Subcutaneous abdominal adipose tissue (tissue), 5 donors: ENCODE results near the gene SGCD.

ENCODE experiments used
- H3K27ac ChIP-seq: one replicate; pipeline ENCODE4 v1.7.0; 2013; ENCODE audit warnings: low read depth, mild to moderate bottlenecking, inconsistent platforms, low read length, moderate library complexity
- H3K27me3 ChIP-seq, 5 donors: one replicate each; pipeline ENCODE4 v1.7.0; 2013; ENCODE audit warnings: low read length in 5 of 5, inconsistent platforms in 1 of 5; ENCODE audit not compliant: control insufficient read depth in 5 of 5, insufficient read depth in 4 of 5
- H3K36me3 ChIP-seq, 5 donors: one replicate each; pipeline ENCODE4 v1.7.0; 2013; ENCODE audit warnings: low read length in 5 of 5; ENCODE audit not compliant: control insufficient read depth in 5 of 5, insufficient read depth in 5 of 5
- H3K4me1 ChIP-seq, 5 donors: one replicate each; pipeline ENCODE4 v1.7.0; 2013; ENCODE audit warnings: low read length in 5 of 5, mild to moderate bottlenecking in 3 of 5, moderate library complexity in 1 of 5; ENCODE audit not compliant: control insufficient read depth in 5 of 5, insufficient read depth in 5 of 5
- H3K4me3 ChIP-seq, 5 donors: one replicate each; pipeline ENCODE4 v1.7.0; 2013; ENCODE audit warnings: low read length in 5 of 5, low read depth in 1 of 5
- H3K9ac ChIP-seq, 5 donors: one replicate each; pipeline ENCODE4 v1.7.0; 2013; ENCODE audit warnings: low read length in 5 of 5, mild to moderate bottlenecking in 4 of 5, moderate library complexity in 3 of 5
- H3K9me3 ChIP-seq, 5 donors: one replicate each; pipeline ENCODE4 v1.7.0; 2013; ENCODE audit warnings: low read length in 5 of 5; ENCODE audit not compliant: control insufficient read depth in 5 of 5
- donor health status: healthy.
- donor health status: healthy.
- donor health status: healthy.
- donor health status: healthy.
- donor health status: healthy.

The SGCD gene

GRCh38 chr5:156356238-156356637 is 29.3 kb downstream of the SGCD start:
- Histone ChIP-seq H3K4me3 (no peak overlapping the region), H3K27me3 (no peaks in the 10 kb centered on the region), H3K9ac (no peak overlapping the region), H3K36me3 (peaks cover 0 to 3% (median 0%) of the 10 kb centered on the region in 5 donors), H3K9me3 (no peaks in the 10 kb centered on the region), H3K27ac (no peak overlapping the region), H3K4me1 (no peaks in the 10 kb centered on the region)

GRCh38 chr5:156359476-156359875 is 32.5 kb downstream of the SGCD start:
- Histone ChIP-seq H3K27me3 (no peaks in the 10 kb centered on the region), H3K4me3 (no peak overlapping the region), H3K36me3 (peaks cover 0 to 3% (median 0%) of the 10 kb centered on the region in 5 donors), H3K27ac (no peak overlapping the region), H3K9ac (no peak overlapping the region), H3K9me3 (no peaks in the 10 kb centered on the region), H3K4me1 (no peaks in the 10 kb centered on the region)

GRCh38 chr5:156361436-156362109 is 34.6 kb downstream of the SGCD start:
- Histone ChIP-seq H3K36me3 (peaks cover 0 to 4% (median 0%) of the 10 kb centered on the region in 5 donors), H3K9me3 (no peaks in the 10 kb centered on the region), H3K27ac (no peak overlapping the region), H3K27me3 (no peaks in the 10 kb centered on the region), H3K4me3 (no peak overlapping the region), H3K4me1 (no peaks in the 10 kb centered on the region), H3K9ac (no peak overlapping the region)

GRCh38 chr5:156363861-156364260 is 36.9 kb downstream of the SGCD start:
- Histone ChIP-seq H3K27ac (no peak overlapping the region), H3K36me3 (peaks cover 0 to 4% (median 0%) of the 10 kb centered on the region in 5 donors), H3K4me3 (no peak overlapping the region), H3K4me1 (no peaks in the 10 kb centered on the region), H3K27me3 (no peaks in the 10 kb centered on the region), H3K9me3 (no peaks in the 10 kb centered on the region), H3K9ac (no peak overlapping the region)

GRCh38 chr5:156366521-156366920 is 39.6 kb downstream of the SGCD start:
- Histone ChIP-seq H3K9me3 (no peaks in the 10 kb centered on the region), H3K4me1 (no peaks in the 10 kb centered on the region), H3K27ac (no peak overlapping the region), H3K4me3 (no peak overlapping the region), H3K36me3 (peaks cover 0 to 4% (median 0%) of the 10 kb centered on the region in 5 donors), H3K27me3 (no peaks in the 10 kb centered on the region), H3K9ac (no peak overlapping the region)

GRCh38 chr5:156367597-156367996 is 40.6 kb downstream of the SGCD start:
- Histone ChIP-seq H3K27ac (no peak overlapping the region), H3K27me3 (no peaks in the 10 kb centered on the region), H3K9ac (no peak overlapping the region), H3K36me3 (peaks cover 0 to 5% (median 0%) of the 10 kb centered on the region in 5 donors), H3K4me1 (no peaks in the 10 kb centered on the region), H3K4me3 (no peak overlapping the region), H3K9me3 (no peaks in the 10 kb centered on the region)

DNA sequence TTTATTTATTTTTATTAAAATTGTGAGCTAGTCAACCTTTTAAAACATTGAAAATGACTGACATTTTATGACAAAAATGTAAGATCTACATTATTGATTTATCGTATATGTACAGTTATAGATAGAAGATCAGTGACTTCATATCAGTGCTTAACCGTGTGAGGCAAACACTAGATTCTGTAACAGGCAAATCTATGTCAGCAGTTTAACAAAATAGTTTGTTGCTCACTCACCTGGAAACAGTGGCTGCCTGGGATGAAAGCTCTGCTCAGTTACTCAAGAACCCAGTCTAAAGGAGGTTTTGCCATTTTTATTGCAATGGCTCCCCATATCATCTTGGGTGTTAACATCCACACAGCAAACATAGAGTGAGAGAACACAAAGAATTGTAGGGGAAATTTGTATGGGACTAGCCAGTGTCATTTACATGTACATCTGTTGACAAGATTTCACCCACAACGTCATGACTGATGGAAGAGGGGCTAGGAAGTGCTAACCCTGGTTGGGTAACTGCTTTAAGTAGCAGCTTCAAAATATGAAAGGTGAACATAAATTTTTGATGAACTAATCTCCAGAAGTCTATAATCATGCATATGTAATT is 49.0 kb downstream of the SGCD start:
- Histone ChIP-seq H3K4me3 (no peak overlapping the region), H3K4me1 (peaks cover 0 to 3% (median 0%) of the 10 kb centered on the region in 5 donors), H3K9me3 (no peaks in the 10 kb centered on the region), H3K27me3 (no peaks in the 10 kb centered on the region), H3K27ac (no peak overlapping the region), H3K36me3 (peaks cover 0 to 5% (median 0%) of the 10 kb centered on the region in 5 donors), H3K9ac (no peak overlapping the region)

DNA sequence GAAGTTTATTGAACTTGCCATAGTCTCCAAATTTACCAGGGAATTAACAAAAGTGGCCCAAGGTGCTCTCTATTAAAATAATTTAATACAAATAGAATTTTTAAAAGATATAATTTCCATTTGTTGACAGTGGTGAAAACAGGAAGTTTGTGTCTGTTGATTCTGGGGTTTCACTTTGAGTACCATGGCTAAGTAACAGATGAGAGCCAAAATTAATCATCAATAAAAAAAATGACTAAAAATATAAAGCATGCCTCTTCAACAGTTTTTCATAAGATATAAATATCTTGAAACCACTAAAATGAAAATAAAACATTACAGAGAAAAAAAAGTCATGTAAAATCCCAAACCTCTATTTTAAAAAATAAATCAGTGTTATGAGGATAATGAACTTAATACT is 49.8 kb downstream of the SGCD start:
- no peak overlapping the region for H3K4me3 ChIP-seq
- H3K9ac ChIP-seq = no peak overlapping the region
- no peaks in the 10 kb centered on the region for H3K27me3 ChIP-seq
- H3K9me3 ChIP-seq = no peaks in the 10 kb centered on the region
- no peak overlapping the region for H3K27ac ChIP-seq
- H3K4me1 ChIP-seq = peaks cover 0 to 5% (median 0%) of the 10 kb centered on the region in 5 donors
- peaks cover 0 to 5% (median 0%) of the 10 kb centered on the region in 5 donors for H3K36me3 ChIP-seq

DNA sequence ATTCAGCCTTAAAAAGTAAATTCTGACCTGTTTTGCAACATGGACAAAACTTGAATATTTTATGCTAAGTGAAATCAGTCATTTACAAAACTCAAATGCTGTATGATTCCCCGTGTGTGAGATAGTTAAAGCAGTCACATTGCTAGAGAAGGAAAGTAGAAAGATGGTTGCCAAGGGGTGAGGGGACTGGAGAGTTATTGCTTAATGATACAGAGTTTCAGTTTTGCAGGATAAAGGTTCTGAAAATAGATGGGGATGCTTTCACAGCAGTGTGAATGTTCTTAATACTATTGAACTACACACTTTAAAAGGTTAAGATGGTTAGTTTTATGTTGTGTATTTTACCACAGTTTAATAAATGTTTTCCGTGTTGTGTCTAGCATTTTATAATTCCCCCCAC is 51.2 kb downstream of the SGCD start:
- Histone ChIP-seq H3K9me3 (no peaks in the 10 kb centered on the region), H3K4me3 (no peak overlapping the region), H3K27me3 (no peaks in the 10 kb centered on the region), H3K36me3 (no peaks in the 10 kb centered on the region), H3K9ac (no peak overlapping the region), H3K27ac (no peak overlapping the region), H3K4me1 (peaks cover 0 to 5% (median 0%) of the 10 kb centered on the region in 5 donors)

GRCh38 chr5:156379206-156379605 is 52.2 kb downstream of the SGCD start:
- Histone ChIP-seq H3K36me3 (no peaks in the 10 kb centered on the region), H3K9me3 (no peaks in the 10 kb centered on the region), H3K4me1 (peaks cover 0 to 5% (median 0%) of the 10 kb centered on the region in 5 donors), H3K9ac (no peak overlapping the region), H3K4me3 (no peak overlapping the region), H3K27me3 (no peaks in the 10 kb centered on the region), H3K27ac (no peak overlapping the region)
